Testis (tissue), 3 donors: ENCODE results near the gene PDPK1. TPM values are rescaled to one million over a fixed set of nuclear protein-coding genes. Genes with fewer than 3 reads are reported as not detected.

Experiments
- DNase-seq: peaks from one replicate; pipeline ENCODE4 v3.0.0-alpha.2; 2019
- H3K27ac ChIP-seq, 2 donors: fragments of 200-600 bp; sonication (generic); one replicate each; pipeline ENCODE4 v1.5.1; 2019
- H3K27me3 ChIP-seq: fragments of 200-600 bp; sonication (generic); one replicate; pipeline ENCODE4 v1.5.1; 2019
- H3K36me3 ChIP-seq: fragments of 200-600 bp; sonication (generic); one replicate; pipeline ENCODE4 v1.5.1; 2017; ENCODE audit warnings: low read depth; ENCODE audit errors: missing control alignments
- H3K4me1 ChIP-seq: fragments of 200-600 bp; sonication (generic); one replicate; pipeline ENCODE4 v1.5.1; 2019
- H3K4me3 ChIP-seq, 2 donors: fragments of 200-600 bp; sonication (generic); one replicate each; pipeline ENCODE4 v1.5.1; 2017 to 2019
- H3K9me3 ChIP-seq: fragments of 200-600 bp; sonication (generic); one replicate; pipeline ENCODE4 v1.5.1; 2017
- POLR2A ChIP-seq: fragments of 450-650 bp; IDR thresholded peaks from one replicate; pipeline ENCODE4 v1.6.1; 2017; ENCODE audit warnings: antibody characterized with exemption, mild to moderate bottlenecking, moderate library complexity
- WGBS, 2 donors: methylation state at CpG; one replicate each; pipeline ENCODE4 v1.1.5; 2018; 5-methylcytosine and 5-hydroxymethylcytosine counted together
- intact Hi-C: fragments of 100-400 bp; cut with DNase I; formaldehyde crosslinking; loops from one replicate; pipeline ENCODE4 v1.15.1; 2023; ENCODE audit warnings: low total_unique reads
- polyA plus RNA-seq: library from polyadenylated mRNA; stranded (reverse); fragments of 350-450 nt; fragmentation: Illumina TruSeq; extraction: RNeasy Lipid Tissue Mini Kit (QIAGEN cat#74804); gene quantifications from one replicate; pipeline ENCODE4 v1.2.3, GENCODE V29; 2014; ENCODE audit warnings: low read depth, low replicate concordance; ENCODE audit not compliant: insufficient read depth
- total RNA-seq, 2 donors: library from RNA; depleted of rRNA; stranded (reverse); fragments of >200 nt; gene quantifications; one replicate each; pipeline ENCODE4 v1.2.3, GENCODE V29; 2016
- TF ChIP-seq, protein P1 (sequence below), 3 experiments: fragments of 450-650 bp in 2 of 3; fragments of 200-600 bp in 1 of 3; sonication (generic) in 1 of 3; IDR thresholded peaks; one replicate each; pipeline ENCODE4 v1.5.1; 2016 to 2019; ENCODE audit warnings: antibody characterized with exemption in 3 of 3, mild to moderate bottlenecking in 2 of 3, moderate library complexity in 1 of 3

Gene PDPK1
- total and polyA plus RNA-seq, 3 donors from 2014 or later: 53.0 to 75.3 (median 61.1) TPM

DNA sequence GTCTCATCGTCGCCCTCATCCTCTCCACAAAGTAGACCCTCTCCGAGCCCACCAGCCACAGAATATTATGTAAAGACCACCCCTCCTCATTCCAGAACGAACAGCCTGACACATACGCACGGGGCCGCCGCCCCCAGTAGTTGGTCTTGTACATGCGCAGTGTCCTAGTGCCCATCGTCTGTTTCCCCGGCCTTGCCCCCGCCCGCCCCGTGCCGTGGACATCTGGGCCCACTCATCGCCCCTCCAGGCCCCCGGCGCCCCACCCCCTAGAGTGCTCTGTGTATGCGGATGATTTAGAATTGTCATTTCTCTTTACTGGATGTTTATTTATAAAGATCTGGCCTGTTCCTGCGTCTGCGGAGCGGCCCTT lies 18.1 kb upstream of the PDPK1 start:
- Histone ChIP-seq H3K27me3 (no peaks in the 10 kb centered on the region), H3K9me3 (no peaks in the 10 kb centered on the region), H3K4me3 (peak overlapping the region; percentile 64 to 66), H3K36me3 (no peaks in the 10 kb centered on the region), H3K27ac (peak overlapping the region; percentile 65 to 73), H3K4me1 (peaks cover 58% of the 10 kb centered on the region)
- intact Hi-C loops: no loop called here
- WGBS, 2 donors: 25 to 43% methylated on average over 19 to 21 of the region's 22 CpGs
- no peak for DNase-seq
- TF ChIP-seq, protein P1, sequence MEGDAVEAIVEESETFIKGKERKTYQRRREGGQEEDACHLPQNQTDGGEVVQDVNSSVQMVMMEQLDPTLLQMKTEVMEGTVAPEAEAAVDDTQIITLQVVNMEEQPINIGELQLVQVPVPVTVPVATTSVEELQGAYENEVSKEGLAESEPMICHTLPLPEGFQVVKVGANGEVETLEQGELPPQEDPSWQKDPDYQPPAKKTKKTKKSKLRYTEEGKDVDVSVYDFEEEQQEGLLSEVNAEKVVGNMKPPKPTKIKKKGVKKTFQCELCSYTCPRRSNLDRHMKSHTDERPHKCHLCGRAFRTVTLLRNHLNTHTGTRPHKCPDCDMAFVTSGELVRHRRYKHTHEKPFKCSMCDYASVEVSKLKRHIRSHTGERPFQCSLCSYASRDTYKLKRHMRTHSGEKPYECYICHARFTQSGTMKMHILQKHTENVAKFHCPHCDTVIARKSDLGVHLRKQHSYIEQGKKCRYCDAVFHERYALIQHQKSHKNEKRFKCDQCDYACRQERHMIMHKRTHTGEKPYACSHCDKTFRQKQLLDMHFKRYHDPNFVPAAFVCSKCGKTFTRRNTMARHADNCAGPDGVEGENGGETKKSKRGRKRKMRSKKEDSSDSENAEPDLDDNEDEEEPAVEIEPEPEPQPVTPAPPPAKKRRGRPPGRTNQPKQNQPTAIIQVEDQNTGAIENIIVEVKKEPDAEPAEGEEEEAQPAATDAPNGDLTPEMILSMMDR (IDR thresholded peaks at IDR 0.05): no peak
- no peak for TF ChIP-seq POLR2A

DNA sequence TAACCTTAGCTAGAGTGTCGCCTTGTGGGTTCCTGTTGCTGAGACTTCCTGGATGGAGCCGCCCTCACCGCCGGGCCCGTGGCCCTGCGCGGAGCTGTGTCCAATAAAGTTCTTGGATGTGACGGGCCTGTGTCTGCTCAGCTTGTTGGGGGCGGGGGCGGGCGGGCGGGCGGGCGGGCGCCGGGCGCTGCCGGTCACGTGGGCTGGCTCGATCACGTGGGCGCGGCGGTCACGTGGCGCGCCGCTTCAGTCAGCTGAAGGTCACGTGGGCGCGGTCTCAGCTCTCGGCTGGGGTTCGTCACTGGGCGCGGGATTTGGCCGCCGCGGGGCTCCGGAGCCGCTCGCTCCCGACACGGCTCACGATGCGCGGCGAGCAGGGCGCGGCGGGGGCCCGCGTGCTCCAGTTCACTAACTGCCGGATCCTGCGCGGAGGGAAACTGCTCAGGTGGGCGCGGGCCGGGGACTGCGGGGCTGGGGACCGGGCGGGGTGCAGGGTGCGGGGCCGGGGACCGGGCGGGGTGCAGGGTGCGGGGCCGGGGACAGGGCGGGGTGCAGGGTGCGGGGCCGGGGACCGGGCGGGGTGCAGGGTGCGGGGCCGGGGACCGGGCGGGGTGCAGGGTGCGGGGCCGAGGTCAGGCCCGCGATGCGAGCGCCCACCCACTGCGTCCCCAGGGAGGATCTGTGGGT lies 17.6 kb upstream of the PDPK1 start, which contains the start of gene AMDHD2:
Gene AMDHD2 (plus strand): TSS at position 275 of the 687 bp plus-strand sequence. CDS start 88 bp downstream, at position 363.
- no peak for TF ChIP-seq POLR2A
- TF ChIP-seq, protein P1 (IDR thresholded peaks at IDR 0.05): no peak
- intact Hi-C loops: no loop called here
- Histone ChIP-seq H3K27me3 (no peaks in the 10 kb centered on the region), H3K9me3 (no peaks in the 10 kb centered on the region), H3K4me1 (peaks cover 53% of the 10 kb centered on the region), H3K36me3 (no peaks in the 10 kb centered on the region), H3K4me3 (peak within 1 kb of the TSS; percentile 64 to 66), H3K27ac (peak within 1 kb of the TSS; percentile 65 to 73)
- peak; percentile 95 for DNase-seq
- 0 to 1% methylated on average over 1 to 31 of the region's 83 CpGs for WGBS, 2 donors

DNA sequence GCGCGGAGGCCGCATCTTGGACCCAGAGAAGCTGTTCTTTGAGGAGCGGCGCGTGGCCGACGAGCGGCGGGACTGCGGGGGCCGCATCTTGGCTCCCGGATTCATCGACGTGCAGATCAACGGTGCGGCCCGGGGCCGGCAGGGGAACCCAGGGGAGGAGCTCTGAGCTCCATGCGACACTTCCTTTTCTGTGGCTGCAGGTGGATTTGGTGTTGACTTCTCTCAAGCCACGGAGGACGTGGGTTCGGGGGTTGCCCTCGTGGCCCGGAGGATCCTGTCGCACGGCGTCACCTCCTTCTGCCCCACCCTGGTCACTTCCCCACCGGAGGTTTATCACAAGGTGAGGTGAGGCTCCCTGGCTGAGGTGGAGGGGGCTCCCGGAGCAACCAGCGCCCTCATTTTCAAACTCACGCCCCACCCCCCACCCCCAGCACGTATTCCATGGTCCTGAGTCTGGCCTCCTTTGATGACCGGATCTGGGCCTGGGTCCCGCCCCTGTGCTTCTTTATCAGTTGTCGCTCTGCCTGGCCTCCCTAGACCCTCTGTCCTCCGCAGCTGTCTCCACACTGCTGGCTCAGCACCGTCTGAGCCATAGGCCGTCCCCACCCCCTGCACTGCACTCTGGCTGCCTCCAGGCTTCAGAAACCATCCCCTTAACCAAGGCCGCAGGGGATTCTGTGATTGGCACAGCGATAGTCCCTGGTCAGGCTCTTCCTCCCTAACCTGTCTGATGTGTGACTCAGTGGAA lies 16.9 kb upstream of the PDPK1 start:
- DNase-seq: no peak
- Histone ChIP-seq H3K36me3 (no peaks in the 10 kb centered on the region), H3K4me1 (peaks cover 48% of the 10 kb centered on the region), H3K9me3 (no peaks in the 10 kb centered on the region), H3K27ac (peak overlapping the region; percentile 59 to 73), H3K27me3 (no peaks in the 10 kb centered on the region), H3K4me3 (peak overlapping the region; percentile 64 to 66)
- TF ChIP-seq POLR2A: no peak
- TF ChIP-seq, protein P1 (IDR thresholded peaks at IDR 0.05): no peak
- WGBS, 2 donors: 17 to 22% methylated on average over 12 to 38 of the region's 41 CpGs
- intact Hi-C loops: no loop called here

DNA sequence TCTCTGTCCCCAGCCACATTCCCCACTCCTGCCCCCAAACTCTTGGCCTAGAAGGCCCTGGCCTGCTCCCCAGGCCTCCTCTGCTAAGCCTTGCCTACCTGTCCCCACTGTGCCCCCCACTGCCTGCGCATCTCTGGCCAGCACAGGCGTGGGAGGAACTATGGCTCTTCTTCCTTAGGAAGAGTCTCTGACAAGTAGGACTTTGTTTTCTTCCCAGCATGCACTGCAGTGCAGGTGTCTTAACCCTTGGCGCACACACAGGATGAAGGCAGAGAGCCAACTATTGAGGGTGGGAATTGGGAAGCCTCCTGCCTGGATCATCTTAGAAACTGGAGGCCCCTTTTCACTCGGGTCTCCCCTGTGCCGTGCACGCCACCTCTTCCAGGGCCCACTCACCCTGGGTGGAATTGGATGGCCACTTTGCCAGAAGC lies 14.0 kb upstream of the PDPK1 start:
- H3K27ac ChIP-seq: no peak overlapping the region
- no peaks in the 10 kb centered on the region for H3K9me3 ChIP-seq
- no peaks in the 10 kb centered on the region for H3K27me3 ChIP-seq
- no peak for DNase-seq
- WGBS, 2 donors: 91 to 93% methylated on average over 6 of the region's 6 CpGs
- H3K36me3 ChIP-seq: no peaks in the 10 kb centered on the region
- no peak for TF ChIP-seq POLR2A
- TF ChIP-seq, protein P1 (IDR thresholded peaks at IDR 0.05): no peak
- intact Hi-C loops: no loop called here
- H3K4me3 ChIP-seq: no peak overlapping the region
- peaks cover 19% of the 10 kb centered on the region for H3K4me1 ChIP-seq
